Measurements from ENCODE around the gene HTR1A. TPM values are rescaled to one million over a fixed set of nuclear protein-coding genes. Genes with fewer than 3 reads are reported as not detected.

The HTR1A gene
- total and polyA plus RNA-seq, 2 experiments from 2014 or later = 0.57 TPM; not detected in 1

DNA sequence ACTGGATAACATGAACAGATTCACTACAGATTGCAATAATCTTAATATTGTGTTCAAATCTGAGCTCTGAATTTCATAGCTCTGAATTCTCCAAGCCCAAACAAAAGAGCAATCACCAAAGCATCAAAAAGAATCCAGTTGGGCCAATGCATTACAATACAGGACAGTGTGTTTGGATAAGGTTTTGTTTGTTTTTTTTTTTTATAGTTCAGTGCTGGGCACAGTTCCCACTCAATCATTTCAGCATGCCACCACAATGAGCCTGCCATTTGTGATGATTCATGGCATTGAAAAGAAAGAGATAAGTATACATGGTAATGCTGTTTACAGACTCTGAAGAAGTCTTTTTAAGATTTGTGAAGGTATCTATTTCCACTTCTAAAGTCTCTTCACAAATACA lies 1.7 kb upstream of the HTR1A start:
- Histone ChIP-seq H3K4me1 (ENCODE audit: insufficient read depth) (no peaks in the 10 kb centered on the region), H3K9me3 (ENCODE audit: low read depth) (no peaks in the 10 kb centered on the region), H3K79me2 (no peaks in the 10 kb centered on the region), H3K27me3 (peaks cover 40% of the 10 kb centered on the region), H3K27ac (no peak overlapping the region), H3K4me2 (no peak overlapping the region), H3K4me3 (no peak overlapping the region), H4K20me1 (ENCODE audit: insufficient read depth, poor library complexity, severe bottlenecking) (no peaks in the 10 kb centered on the region), H3K9me2 (replicated peaks; ENCODE audit: insufficient read depth) (no peaks in the 10 kb centered on the region), H2AFZ (no peak overlapping the region), H3K36me3 (replicated peaks; ENCODE audit: insufficient read depth, low read depth) (no peaks in the 10 kb centered on the region)
- no peak for DNase-seq (ENCODE audit: low spot score)
- TF ChIP-seq EZH2phosphoT487 (IDR thresholded peaks at IDR 0.05; ENCODE audit: low read depth, severe bottlenecking, unreplicated experiment) (no peak), EZH2 (IDR thresholded peaks at IDR 0.05; ENCODE audit: borderline replicate concordance) (no peak)
- TF ChIP-seq, protein P1, sequence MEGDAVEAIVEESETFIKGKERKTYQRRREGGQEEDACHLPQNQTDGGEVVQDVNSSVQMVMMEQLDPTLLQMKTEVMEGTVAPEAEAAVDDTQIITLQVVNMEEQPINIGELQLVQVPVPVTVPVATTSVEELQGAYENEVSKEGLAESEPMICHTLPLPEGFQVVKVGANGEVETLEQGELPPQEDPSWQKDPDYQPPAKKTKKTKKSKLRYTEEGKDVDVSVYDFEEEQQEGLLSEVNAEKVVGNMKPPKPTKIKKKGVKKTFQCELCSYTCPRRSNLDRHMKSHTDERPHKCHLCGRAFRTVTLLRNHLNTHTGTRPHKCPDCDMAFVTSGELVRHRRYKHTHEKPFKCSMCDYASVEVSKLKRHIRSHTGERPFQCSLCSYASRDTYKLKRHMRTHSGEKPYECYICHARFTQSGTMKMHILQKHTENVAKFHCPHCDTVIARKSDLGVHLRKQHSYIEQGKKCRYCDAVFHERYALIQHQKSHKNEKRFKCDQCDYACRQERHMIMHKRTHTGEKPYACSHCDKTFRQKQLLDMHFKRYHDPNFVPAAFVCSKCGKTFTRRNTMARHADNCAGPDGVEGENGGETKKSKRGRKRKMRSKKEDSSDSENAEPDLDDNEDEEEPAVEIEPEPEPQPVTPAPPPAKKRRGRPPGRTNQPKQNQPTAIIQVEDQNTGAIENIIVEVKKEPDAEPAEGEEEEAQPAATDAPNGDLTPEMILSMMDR (IDR thresholded peaks at IDR 0.05; ENCODE audit: poor library complexity) = no peak

DNA sequence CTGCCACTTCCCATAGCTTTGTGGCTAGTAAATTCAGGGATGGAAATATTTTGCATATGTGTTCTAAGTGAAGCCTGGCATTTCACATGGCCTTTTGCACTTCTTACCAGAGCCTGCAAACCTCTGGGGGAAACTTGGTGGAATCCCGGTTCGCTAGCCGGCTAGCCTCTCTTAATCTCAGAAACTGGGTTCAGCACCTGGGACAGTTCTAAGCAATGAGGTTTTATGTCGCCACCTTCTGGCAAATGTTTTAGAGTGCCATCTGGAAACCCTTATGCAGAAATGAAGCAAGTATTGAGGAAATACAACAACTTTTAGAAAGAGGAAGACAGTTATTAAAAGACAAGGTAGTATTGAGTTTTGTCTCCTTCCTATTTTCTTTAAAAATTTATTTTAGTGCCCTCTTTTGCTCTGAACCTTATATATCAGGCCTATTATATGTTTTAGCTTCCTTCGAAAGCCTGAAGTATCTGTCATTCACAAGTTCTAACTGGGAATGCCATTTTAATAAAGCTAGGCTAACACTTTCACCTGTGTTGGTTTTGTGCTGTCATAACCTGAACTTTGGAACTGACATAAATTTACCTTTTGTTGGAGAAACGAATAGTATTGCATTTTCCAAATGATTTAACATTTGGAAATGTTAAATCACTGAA lies 963 bp upstream of the HTR1A start:
- Histone ChIP-seq H3K9me3 (ENCODE audit: low read depth) (no peaks in the 10 kb centered on the region), H3K36me3 (replicated peaks; ENCODE audit: insufficient read depth, low read depth) (no peaks in the 10 kb centered on the region), H3K79me2 (no peaks in the 10 kb centered on the region), H3K4me3 (no peak overlapping the region), H3K4me2 (no peak overlapping the region), H3K27ac (no peak overlapping the region), H3K27me3 (peaks cover 47% of the 10 kb centered on the region), H2AFZ (no peak overlapping the region), H4K20me1 (ENCODE audit: insufficient read depth, poor library complexity, severe bottlenecking) (no peaks in the 10 kb centered on the region), H3K9me2 (replicated peaks; ENCODE audit: insufficient read depth) (no peaks in the 10 kb centered on the region), H3K4me1 (ENCODE audit: insufficient read depth) (no peaks in the 10 kb centered on the region)
- TF ChIP-seq, protein P1 (IDR thresholded peaks at IDR 0.05; ENCODE audit: poor library complexity) = peak; percentile 89
- no peak for TF ChIP-seq EZH2 (IDR thresholded peaks at IDR 0.05; ENCODE audit: borderline replicate concordance)
- 21% methylated on average over 6 of the region's 6 CpGs for WGBS (ENCODE audit: low lambda C conversion rate, missing lambda C conversion rate)
- peak; percentile 90 for DNase-seq (ENCODE audit: low spot score)

DNA sequence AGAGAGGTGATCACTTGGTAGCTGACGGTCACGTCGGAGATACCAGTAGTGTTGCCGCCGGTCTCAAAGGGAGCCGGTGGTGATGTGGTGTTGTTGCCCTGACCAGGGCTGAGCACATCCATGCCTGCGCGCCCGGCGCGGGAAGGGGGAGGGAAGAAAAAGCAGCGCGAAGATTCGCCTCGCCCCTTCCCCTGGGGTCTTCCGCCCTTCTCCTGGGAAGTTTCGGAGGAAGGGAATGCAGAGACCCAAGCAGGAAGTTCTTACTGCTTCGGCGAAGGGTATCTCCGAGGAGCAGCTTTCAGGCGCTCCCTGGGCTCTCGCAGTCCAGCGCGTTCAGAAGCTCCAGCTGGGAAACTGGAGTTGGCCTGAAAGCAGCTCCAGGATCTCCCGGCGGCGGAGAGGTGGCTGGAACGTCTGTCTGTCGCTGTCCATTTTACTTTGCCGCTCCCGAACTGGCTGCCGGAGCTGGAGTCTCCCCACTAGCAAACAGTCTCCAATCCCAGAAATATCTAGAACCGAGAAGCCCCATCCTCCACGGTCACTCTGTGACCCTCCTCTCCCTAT lies 565 bp downstream of the HTR1A start:
- TF ChIP-seq, protein P1 (IDR thresholded peaks at IDR 0.05; ENCODE audit: poor library complexity) = no peak
- TF ChIP-seq EZH2 (IDR thresholded peaks at IDR 0.05; ENCODE audit: borderline replicate concordance) (no peak), EZH2phosphoT487 (IDR thresholded peaks at IDR 0.05; ENCODE audit: low read depth, severe bottlenecking, unreplicated experiment) (no peak)
- no peaks in the 10 kb centered on the region for H3K9me2 ChIP-seq (replicated peaks; ENCODE audit: insufficient read depth)

More for the DNA sequence above, 565 bp downstream of the HTR1A start:
- H3K4me2 ChIP-seq = peak overlapping the region; percentile 62
- DNase-seq (ENCODE audit: low spot score) = peak; percentile 25
- no peaks in the 10 kb centered on the region for H3K79me2 ChIP-seq
- whole genome bisulfite sequencing (ENCODE audit: low lambda C conversion rate, missing lambda C conversion rate) = 5% methylated on average over 34 of the region's 34 CpGs
- no peaks in the 10 kb centered on the region for H4K20me1 ChIP-seq (ENCODE audit: insufficient read depth, poor library complexity, severe bottlenecking)
- H2AFZ ChIP-seq = no peak overlapping the region
- H3K4me1 ChIP-seq (ENCODE audit: insufficient read depth) = no peaks in the 10 kb centered on the region
- no peak overlapping the region for H3K27ac ChIP-seq
- no peaks in the 10 kb centered on the region for H3K9me3 ChIP-seq (ENCODE audit: low read depth)
- H3K36me3 ChIP-seq (replicated peaks; ENCODE audit: insufficient read depth, low read depth) = no peaks in the 10 kb centered on the region
- peaks cover 54% of the 10 kb centered on the region for H3K27me3 ChIP-seq
- no peak overlapping the region for H3K4me3 ChIP-seq
